HG03108 (cell line): ENCODE results near the gene ABCA4.

Experiments
- ATAC-seq: cut with Tn5 transposase; IDR thresholded peaks from one replicate; pipeline ENCODE4 v1.9.1; 2021; ENCODE audit warnings: moderate library complexity; ENCODE audit not compliant: unreplicated experiment

The ABCA4 gene

GRCh38 chr1:93988634-93989350, 132.2 kb downstream of the ABCA4 start:
- ATAC-seq, result no peak

GRCh38 chr1:93981274-93981667, 139.7 kb downstream of the ABCA4 start:
- no peak for ATAC-seq

DNA sequence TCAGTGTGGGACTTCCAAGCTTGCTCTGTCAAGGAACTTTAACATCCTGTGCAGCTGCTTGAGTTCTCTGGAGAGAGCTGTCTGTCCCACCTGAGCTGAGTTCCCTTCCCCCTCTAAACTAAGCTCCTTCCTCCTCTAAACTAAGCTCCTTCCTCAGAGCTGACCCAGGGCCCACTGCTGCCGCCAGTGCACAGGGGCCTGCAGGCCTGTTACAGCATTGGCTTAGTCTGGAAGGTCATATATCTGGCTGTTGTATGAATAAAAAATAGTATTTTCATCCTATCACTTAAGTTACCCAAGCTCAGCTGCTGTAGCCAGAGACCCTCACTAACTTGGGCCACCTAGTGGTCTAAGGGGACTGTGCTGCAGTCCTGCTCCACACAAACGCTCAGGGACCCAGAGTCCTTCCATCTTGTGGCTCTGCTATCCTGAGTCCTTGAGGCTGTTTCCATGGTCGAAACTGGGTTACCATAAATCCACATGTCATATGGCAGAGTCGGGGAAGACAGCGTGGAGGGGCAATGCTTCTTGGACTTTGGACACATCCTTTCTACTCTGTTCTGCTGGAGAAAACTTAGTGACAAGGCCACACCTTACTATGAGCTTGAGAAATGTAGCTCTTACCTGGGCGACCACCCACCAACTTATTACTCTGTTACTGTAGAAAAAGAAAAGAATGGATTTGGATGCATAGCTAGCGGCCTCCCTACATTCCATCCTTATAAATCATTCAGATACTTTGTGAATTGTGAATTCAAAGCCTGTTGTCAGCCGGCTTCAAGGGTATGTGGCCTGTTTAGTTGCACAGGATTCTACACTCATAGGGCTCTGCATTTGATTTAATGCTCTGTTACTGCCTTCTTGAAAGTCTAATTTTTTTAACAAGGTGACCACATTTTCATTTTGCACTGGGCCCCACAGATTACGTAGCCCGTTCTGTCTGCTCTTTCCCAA, 140.4 kb downstream of the ABCA4 start:
- ATAC-seq, result no peak

DNA sequence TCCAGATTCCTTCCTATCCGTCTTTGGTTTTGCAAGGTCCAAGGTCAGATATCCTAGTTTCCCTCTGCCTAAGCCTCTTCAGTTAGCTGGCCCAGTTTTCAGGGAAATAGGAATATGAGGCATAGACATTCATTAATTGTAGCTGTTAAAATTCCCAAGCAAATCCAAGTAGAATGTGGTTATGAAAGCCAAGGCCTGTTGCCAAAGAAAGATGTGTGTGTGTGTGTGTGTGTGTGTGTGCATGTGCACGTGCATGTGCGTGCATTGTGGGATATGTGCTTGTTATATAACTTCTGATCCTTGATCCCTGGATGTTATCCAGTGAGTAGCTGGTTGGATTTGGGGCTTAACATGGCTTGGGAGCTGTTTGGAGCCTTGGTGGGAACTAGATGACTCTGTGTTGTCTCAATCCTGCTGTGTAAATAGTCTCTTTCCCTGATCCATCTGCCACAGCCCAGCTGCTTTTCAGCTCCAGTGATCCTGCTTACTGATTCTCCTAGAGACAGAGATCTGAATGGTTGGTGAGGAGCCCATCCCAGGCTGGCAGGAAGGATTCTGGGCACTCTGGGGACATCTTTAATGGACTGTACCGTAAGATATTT, 141.1 kb downstream of the ABCA4 start:
- no peak for ATAC-seq

DNA sequence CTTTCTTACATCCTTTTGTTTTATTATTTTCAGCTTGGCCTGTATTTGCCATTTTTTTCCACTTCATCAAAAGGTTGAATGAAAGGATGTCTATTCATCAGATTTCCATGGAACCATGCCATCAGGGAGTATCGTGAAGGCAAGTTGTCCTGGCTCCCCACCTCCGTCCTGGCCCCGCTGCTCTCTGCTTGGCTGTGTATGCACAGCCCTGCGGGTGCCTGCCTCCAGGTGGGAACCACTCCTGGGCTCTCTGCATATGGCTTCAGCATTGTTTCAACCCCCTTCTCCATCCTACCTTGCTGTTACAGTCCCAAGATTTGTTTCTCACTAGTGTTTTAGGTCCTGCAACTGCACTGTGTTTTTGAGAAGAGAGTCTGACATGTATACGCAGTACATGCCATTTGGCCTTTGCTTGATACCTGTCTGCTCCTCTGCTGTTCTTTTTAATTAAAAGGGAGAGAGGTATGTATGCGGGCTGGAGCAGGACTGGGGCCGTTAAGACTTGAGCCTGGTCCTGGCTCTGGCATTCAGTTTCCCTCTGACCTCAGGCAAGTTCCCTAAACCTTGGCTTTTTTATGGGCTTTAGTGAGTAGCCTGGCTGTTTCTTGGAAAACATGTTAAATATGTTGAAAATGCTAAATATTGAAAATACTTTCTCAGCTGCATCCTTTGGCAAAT, 141.8 kb downstream of the ABCA4 start:
- ATAC-seq, result no peak

DNA sequence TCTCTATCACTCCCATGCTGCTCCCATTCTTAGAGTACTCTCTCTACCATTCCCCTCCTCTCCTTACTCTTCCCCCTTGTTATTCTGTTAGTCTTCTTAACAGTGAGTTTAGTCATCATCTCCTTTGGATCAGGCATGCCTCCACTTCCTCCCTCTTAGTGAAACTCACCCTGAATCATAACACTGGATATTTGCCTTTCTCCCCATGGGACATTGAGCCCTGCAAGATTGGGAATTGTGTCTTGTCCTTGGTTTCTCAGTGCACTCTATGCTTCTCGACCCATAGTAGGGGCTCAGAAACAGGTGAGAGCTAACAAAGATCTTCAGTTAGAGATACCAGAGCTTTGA, 143.4 kb downstream of the ABCA4 start:
- no peak for ATAC-seq

GRCh38 chr1:93976711-93977597, 144.0 kb downstream of the ABCA4 start:
- no peak for ATAC-seq

- ATAC-seq, result no peak
Observed at GRCh38 chr1:93976291-93976690, 144.7 kb downstream of the ABCA4 start.

DNA sequence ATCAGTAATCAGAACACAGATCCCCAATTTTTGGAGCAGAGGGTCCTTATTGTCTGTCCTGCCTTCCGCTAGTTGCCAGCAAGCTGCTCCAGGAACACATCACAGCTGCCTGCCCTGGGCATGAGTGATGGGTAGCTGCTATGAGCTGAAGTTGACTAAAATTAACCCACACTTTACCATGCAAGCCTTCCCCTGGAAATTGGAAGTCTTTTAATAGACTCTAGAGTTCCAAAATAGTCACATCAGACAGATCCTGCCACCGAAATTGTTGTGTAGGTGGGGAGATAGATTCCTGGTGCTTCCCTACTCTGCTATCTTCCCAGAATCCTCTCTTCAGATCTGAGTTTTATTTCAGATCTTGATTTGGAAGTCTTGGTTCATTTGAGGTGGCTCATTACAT, 148.6 kb downstream of the ABCA4 start:
- no peak for ATAC-seq

DNA sequence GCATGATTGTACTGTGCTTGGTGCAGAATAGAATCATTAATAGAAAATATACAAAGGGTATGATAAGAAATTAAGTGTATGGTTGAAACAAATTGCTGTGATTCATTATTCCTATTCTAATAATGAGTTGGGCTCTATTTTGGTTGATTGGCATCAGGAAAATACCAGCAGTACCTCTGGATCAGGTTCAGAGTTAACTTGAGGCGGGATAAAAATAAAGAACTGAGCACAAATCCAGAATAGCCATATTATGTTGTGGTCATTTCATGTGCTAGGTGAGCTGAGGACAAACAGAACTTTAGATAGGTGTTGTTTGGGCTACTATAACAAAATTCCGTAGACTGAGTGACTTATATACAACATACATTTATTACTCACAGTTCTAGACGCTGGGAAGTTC, 151.1 kb downstream of the ABCA4 start:
- no peak for ATAC-seq

DNA sequence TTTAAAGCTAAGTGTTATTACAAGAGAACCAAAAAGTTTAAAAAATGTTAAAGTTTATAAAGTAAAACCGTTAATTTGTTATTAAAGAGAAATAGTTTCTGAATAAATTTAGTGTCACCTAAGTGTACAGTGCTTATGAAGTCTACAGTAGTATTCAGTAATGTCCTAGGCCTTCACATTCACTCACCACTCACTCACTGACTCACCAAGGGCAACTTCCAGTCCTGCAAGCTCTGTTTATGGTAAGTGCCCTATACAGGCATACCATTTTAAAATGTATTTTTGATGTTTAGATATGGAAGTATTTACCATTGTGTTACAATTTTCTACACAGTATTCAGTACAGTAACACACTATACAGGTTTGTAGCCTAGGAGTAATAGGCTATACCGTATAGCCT, 151.6 kb downstream of the ABCA4 start:
- ATAC-seq, result no peak

- no peak for ATAC-seq
Observed at GRCh38 chr1:93967306-93967705, 153.6 kb downstream of the ABCA4 start.

DNA sequence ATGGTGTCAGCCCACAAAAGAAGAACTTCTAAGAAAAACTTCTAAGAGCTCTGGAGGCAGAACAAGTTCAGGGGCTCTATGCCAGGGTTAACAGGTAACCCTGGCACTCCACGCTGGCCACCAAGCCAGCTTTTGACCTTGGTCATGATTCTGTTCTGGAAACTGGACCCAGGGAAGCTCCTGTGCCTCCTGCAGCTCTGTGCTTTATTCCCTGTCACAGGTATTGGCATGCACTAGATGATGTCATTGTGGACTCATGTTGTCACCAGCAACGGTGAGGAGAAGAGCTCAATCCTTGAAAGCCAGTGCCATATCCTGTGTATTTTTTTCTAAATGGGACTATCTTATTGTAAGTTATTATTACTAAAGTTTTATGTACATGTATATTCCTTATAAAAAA, 155.1 kb downstream of the ABCA4 start:
- no peak for ATAC-seq

DNA sequence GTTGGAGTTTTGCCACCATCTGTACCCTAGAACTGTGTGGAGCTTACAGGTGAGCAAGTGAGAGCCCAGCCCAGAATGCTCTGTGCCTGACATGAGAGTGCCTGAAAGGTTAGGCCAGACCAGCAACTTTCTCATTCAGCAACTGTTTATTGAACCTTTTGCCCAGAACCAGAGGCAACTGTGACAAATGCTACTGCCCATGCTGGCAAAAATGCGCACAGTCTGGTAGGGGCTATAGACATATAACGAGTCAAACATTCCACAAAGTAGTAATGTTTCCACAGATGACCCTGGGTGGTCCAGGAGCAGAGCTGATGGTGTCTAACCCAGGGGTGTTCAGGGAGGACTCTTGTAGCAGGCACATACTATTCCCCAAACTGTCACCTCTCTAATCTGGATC, 155.7 kb downstream of the ABCA4 start:
- no peak for ATAC-seq

GRCh38 chr1:93964777-93965200, 156.2 kb downstream of the ABCA4 start:
- ATAC-seq, result no peak

GRCh38 chr1:93964096-93964776, 156.7 kb downstream of the ABCA4 start:
- ATAC-seq, result no peak

- ATAC-seq, result no peak
Observed at GRCh38 chr1:93963585-93963984, 157.4 kb downstream of the ABCA4 start.

- ATAC-seq, result no peak
Observed at GRCh38 chr1:93961906-93962305, 159.0 kb downstream of the ABCA4 start.

- no peak for ATAC-seq
Observed at GRCh38 chr1:93961443-93961842, 159.5 kb downstream of the ABCA4 start.
